GM19239 (cell line): ENCODE data around the gene NHERF1.

Source experiments
- DNase-seq: peaks from one replicate; pipeline ENCODE4 v3.0.0; 2011; ENCODE audit warnings: low spot score; ENCODE audit not compliant: insufficient read length
- FAIRE-seq: peaks from 2 replicates; lab custom pipeline; 2011; peaks lifted over from hg19 to GRCh38; lab: Jason Lieb, UNC

The NHERF1 gene

DNA sequence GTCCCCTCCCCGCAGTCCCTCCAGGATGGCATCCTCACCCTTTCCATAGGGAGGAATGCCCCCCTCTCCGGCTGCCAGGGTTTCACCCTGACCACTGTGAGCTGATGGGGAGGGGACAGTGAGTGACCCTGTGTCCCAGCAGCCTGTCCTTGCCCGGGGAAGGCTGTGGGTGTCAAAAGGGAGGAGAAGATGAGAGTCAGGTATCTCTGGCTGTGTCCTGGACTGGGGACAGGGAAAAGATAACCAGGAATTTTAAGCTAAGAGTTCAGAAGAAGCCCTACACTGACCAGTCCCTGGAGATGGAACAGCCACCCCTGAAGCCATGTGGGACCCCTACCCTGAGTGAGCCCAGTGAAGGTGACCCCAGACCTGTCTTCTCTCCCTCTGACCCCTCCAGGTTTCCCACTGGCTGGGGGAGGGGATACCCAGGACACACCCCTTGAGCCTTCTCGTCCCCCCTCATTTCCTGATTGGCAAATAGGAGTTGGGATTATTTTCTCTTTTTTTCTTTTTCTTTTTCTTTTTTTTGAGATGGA is 16.4 kb downstream of the NHERF1 start:
- DNase-seq (no peak), FAIRE-seq (no peak)

- DNase-seq: no peak
Measured at GRCh38 chr17:74766413-74766812, 18.0 kb downstream of the NHERF1 start.

GRCh38 chr17:74767111-74767516 is 18.7 kb downstream of the NHERF1 start:
- FAIRE-seq (no peak), DNase-seq (no peak)

More at GRCh38 chr17:74766413-74766812, 18.0 kb downstream of the NHERF1 start:
- no peak for FAIRE-seq

DNA sequence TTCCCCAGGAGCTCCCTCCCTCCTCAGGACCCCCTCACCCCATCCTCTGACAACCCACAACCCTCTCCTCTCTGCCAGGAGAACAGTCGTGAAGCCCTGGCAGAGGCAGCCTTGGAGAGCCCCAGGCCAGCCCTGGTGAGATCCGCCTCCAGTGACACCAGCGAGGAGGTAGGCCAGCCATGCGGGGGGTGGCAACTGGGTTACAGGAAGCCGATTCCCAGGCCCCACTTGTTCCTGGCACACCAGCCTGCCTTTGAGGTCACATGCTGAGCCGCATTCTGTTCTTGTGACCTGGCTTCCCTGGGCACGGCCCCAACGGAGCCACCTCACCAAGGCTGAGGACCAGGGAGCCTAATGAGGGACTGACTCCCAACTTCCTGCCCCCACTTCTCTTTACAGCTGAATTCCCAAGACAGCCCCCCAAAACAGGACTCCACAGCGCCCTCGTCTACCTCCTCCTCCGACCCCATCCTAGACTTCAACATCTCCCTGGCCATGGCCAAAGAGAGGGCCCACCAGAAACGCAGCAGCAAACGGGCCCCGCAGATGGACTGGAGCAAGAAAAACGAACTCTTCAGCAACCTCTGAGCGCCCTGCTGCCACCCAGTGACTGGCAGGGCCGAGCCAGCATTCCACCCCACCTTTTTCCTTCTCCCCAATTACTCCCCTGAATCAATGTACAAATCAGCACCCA is 19.8 kb downstream of the NHERF1 start:
- DNase-seq (no peak), FAIRE-seq (no peak)

DNA sequence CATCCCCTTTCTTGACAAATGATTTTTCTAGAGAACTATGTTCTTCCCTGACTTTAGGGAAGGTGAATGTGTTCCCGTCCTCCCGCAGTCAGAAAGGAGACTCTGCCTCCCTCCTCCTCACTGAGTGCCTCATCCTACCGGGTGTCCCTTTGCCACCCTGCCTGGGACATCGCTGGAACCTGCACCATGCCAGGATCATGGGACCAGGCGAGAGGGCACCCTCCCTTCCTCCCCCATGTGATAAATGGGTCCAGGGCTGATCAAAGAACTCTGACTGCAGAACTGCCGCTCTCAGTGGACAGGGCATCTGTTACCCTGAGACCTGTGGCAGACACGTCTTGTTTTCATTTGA is 20.3 kb downstream of the NHERF1 start:
- no peak for DNase-seq
- FAIRE-seq: no peak

DNA sequence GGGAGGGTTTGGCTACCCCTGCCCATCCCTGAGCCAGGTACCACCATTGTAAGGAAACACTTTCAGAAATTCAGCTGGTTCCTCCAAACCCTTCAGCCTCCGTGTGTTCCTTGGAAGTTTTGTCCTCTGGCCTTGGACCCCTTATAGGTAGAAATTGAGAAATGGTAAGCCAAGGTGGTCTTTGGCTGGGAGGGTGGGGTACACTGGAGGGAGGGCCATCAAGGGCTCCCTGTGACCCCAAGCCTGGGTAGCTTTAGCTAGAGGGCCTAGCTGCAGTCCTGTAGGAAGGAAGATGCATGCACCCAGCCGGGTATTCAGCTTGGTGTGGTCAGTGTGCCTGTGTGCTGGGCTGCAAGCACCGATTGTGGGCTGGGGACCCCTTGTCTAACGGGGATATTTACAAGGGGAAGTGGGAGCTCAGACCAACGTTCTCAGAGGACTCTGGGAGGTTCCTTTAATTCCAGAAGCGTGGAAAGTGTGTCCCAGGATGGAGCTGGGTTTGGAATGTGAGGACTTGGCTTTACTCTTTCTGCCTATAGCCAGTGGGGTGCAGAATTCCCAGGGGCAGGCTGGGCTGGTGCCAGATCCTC is 20.9 kb downstream of the NHERF1 start:
- DNase-seq (no peak), FAIRE-seq (no peak)

GRCh38 chr17:74769856-74770497 is 21.5 kb downstream of the NHERF1 start:
- DNase-seq: no peak
- FAIRE-seq: no peak

DNA sequence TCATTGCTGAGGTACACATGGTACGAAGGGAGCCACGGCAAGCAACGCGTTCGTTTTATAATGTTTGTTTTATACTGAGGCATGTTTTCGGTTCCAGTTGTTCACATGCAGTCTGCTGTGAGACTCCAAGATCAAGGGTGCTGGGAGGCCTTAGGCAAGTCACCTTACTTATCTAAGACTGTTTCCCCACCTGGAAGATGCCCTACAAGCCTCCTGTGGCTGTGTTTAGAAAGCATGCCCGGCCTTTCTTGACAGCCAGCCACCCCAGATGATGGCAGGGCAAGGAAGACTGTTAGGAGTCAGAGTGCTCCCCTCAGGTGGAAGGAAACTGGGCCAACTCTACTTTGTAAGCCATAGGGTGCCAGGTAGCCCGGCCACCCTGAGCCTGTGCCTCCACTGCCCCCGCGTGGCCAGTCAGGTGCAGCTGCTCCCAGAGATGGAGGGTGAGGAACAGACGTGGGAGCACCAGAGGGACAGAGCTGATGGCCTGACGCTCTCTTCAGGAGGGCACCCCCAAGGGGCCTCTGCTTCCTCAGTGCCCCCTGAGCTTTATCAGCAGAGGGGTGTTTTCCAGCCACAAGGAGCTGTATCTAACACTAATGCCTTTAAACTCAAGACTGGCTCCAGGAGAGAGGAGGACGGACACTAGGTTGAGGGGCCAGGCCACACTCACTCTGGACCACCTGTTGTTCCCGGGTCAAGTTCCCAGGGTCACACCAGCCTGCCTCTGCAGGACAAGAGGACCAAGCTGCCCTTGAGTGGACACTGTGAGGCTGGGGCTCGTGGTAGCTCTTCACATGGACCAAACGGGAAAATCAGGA is 22.3 kb downstream of the NHERF1 start:
- peak; percentile 61 for DNase-seq
- peak; percentile 86 for FAIRE-seq

DNA sequence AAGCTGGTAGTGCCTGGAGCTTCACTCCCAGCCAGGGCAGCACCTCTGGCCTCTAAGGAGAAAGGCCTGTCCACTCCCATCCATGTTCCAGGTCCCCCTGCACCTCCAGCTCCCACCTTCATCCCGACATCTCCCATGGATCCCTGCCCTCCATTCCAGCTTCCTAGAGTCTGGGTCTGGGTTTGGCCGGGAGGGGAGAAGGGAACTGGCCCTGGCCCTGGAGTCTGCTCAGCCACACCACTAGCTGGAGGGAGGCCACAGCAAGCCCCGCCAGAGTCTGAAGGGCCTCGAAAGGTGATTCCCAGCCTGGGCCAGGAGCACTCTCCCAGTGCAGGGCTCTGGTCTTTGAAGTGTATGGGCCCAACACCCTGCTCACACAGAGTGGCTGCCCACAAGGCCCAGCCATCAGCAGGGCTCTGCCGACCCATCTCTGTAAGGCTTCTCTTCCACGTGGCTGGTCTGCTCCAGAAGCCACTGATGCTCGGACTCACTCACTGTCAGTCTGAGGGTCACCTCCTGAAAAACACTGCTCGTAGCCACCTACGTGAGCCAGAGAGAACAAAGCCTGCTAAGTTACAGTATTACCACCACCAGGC is 23.0 kb downstream of the NHERF1 start:
- FAIRE-seq (no peak), DNase-seq (no peak)

DNA sequence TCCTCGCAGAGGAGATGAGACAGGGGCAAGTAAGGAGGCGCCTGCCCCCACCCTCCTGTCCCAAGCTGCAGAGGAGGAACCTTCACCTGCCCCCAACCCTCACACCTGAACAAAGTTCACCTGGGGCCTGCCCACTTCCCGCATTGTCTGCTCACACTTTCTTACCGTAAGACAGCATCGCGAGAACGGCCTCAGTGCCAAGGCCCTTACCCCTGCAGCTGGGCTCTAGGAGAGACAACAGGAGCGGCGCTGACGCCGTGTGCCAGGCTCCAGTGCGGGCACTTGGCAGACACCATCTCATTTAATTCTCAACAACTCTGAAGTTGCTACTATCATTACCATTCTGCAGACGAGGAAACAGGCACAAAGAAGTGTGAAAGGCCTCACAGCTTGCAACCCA is 23.6 kb downstream of the NHERF1 start:
- no peak for FAIRE-seq
- DNase-seq: no peak

DNA sequence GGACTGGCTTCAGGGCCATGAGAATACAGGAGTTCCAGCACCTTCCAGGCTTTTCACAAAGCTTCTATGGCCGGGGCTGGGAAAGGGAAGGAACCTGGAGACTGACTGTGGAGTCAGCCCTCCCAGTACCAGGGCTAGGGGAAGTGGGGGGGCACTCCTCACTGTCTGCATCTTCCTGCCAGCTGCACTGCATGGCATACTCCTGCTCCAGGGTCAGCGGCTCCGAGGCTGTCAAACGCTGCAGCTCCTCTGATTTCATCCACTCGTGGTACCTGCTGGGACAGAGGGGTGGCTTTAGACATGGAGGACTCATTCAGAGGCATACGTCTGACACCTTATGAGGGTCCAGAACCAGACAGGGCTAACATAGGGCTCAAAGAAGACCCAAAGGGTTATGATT is 25.0 kb downstream of the NHERF1 start:
- no peak for FAIRE-seq
- no peak for DNase-seq

DNA sequence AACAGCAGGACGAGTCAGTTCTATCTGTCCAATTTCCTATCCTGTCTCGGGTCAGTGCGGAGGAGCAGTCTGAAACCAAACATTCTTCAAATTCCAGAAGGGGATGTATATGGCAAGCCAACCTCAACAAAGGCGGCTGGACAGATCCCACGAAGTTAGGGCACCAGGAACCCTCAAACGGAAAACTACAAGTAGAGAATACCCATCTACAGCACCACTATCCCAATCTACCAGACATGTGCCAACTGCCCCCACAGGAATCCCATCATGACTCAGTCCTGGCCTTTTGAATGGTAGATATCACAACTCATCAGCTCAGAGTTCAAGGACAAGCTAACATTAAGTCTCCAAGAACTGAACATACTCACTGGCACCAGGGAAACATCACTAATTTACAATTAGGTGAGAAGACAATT is 25.5 kb downstream of the NHERF1 start:
- FAIRE-seq: no peak
- no peak for DNase-seq

DNA sequence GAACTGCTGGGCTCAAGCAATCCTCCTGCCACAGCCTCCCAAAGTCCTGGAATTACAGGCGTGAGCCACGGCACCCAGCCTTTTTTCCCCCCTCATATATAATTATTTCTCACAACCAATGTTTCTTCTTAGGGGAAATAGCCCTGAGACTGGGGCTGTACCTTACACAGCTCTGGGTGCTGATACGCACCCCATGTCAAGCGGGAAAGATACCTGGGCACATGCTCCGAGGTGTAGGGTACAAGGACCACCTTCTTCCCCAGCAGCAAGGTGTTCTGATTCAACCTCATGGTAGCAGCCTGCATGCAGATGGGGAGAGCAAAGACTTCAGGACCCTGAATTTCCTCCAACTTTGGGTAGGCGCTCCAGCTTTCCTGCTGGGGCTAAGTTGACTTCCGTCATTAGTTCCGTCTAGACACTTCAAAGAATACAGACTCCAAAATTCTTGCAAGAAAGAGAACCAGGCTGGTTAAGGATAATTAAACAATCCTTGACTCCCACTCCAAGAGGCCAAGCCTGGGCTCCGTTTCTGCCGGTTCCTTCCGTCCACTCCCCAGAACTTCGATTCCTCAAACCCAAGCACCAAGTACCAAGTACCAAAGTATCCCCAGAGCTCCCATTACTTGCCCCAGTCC is 27.1 kb downstream of the NHERF1 start:
- no peak for FAIRE-seq
- no peak for DNase-seq

DNA sequence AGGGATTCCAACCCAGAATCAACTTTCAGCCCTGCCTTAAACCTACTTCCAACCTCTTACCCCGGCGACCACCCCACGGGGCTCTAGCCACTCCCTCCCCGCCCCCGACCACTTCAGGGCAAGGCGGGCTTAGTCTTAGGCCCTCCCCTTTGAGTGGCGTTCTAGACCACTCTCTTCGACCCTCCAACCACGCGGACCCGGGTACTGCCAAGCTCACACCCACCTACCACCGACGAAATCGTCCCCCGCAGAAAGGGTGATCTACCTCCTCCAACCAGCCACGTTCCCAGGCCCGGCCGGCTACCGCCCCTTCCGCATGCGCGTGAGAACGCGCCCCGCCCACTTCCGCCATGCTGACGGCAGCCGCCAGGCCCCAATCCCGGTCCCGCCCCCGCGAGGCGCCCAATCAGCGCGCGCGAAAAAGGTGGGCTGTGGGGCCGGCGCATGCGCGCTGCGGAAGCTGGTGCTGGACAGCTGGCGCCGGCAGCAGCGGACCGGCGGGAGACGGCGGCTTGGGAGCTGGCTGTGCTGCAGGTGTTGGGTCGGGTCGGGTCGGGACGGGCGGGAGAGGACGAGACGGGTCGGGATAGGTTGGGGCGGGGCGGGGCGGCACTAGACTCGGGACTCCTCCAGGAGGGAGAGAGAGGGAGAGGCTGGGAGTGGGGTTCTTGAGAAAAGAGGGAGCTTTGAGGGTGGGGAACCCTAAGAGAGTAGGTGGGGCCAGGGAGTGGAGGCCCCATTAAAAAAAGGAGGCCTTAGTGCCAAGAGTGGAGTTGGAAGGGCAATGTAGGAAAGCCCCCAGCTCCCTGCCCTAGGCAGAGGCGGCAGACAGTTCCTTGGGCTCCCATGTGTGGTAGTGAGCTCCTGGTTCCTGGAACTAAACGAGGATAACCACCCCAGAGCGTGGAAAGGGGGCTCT is 27.9 kb downstream of the NHERF1 start, which contains the start of gene NAT9:
Gene NAT9, minus strand, starts transcription at position 302 of the 919 bp plus-strand sequence. CDS start 647 bp downstream, outside the sequence.
- peak; percentile 78 for FAIRE-seq
- DNase-seq: peak; percentile 98

- no peak for DNase-seq
Measured at GRCh38 chr17:74776990-74777389, 28.6 kb downstream of the NHERF1 start.

GRCh38 chr17:74777901-74778515 is 29.6 kb downstream of the NHERF1 start:
- FAIRE-seq (no peak), DNase-seq (no peak)

More at GRCh38 chr17:74776990-74777389, 28.6 kb downstream of the NHERF1 start:
- no peak for FAIRE-seq

DNA sequence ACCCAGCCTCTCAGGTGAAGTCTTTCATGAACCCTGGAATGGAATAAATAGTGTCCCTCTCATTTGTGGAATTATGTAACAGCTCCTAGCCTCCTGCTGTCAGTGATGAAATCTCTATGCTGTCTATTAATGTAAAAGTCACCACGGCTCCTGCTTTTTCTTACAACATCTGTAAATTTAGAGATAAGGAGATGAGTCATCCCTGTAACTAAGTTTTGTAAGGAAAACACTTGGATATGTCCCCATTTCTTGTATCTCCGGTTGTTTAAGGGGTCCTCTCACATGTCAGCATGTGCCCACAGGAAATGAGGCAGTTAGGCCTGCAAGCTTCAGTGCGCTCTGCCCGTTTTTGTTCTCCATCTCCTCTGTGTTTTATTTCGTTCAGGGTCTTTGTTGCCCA is 30.5 kb downstream of the NHERF1 start:
- DNase-seq (no peak), FAIRE-seq (no peak)

DNA sequence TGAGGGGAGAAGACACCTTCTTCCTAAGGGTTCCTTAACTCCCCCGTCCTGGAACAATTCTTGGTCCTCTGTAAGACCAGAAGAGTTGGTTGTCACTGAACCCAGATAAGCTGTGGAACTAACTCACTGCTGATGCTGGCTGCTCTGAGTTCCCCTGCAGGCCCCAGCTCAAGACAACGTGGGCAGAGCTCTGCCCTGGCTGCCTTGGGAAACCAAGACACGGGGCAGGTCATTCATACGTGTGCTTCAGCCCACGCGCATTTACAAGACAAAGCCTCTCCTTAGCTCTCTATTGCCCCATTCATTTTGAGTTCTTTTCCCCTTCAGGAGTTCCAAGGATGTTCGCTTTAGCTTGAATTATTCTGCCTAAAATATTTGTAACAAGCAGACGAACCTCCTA is 31.1 kb downstream of the NHERF1 start:
- FAIRE-seq: no peak

More for the DNA sequence above, 31.1 kb downstream of the NHERF1 start:
- no peak for DNase-seq
